Calu3 (cell line): ENCODE data around the gene CXCL17. TPM values are rescaled to one million over a fixed set of nuclear protein-coding genes. Genes with fewer than 3 reads are reported as not detected.

Source experiments
- BruUV-seq: library from RNA; stranded (reverse); fragments of 400-500 nt; replicated peaks from 2 replicates; lab custom pipeline; 2021; lab: Mats Ljungman, UMichigan
- CTCF ChIA-PET: fragments of 300-600 bp; sonication (Branson Sonifier 250); formaldehyde crosslinking; loops from one replicate; lab custom pipeline; 2022; ENCODE audit warnings: antibody characterized with exemption; lab: Charles Lee
- DNase-seq: peaks from one replicate; pipeline ENCODE4 v3.0.0; 2022
- H3K27ac Mint-ChIP-seq: one replicate; pipeline ENCODE4 v1.8.0; 2022; ENCODE audit warnings: mixed read lengths; ENCODE audit not compliant: unreplicated experiment
- H3K27me3 Mint-ChIP-seq: one replicate; pipeline ENCODE4 v1.8.0; 2022; ENCODE audit warnings: mixed read lengths; ENCODE audit not compliant: unreplicated experiment
- H3K36me3 Mint-ChIP-seq: one replicate; pipeline ENCODE4 v1.8.0; 2022; ENCODE audit warnings: mild to moderate bottlenecking, moderate library complexity, mixed read lengths; ENCODE audit not compliant: insufficient read depth, unreplicated experiment
- H3K4me1 Mint-ChIP-seq: one replicate; pipeline ENCODE4 v1.8.0; 2022; ENCODE audit warnings: mild to moderate bottlenecking, low read depth, mixed read lengths; ENCODE audit not compliant: unreplicated experiment
- H3K4me3 Mint-ChIP-seq: one replicate; pipeline ENCODE4 v1.8.0; 2022; ENCODE audit warnings: mild to moderate bottlenecking, low read depth, moderate library complexity, mixed read lengths; ENCODE audit not compliant: unreplicated experiment
- H3K9me3 Mint-ChIP-seq: one replicate; pipeline ENCODE4 v1.8.0; 2022; ENCODE audit warnings: low read depth, mixed read lengths; ENCODE audit not compliant: unreplicated experiment
- CTCF ChIP-seq: fragments of 200-600 bp; IDR thresholded peaks from one replicate; pipeline ENCODE4 v1.8.0; 2022; ENCODE audit warnings: antibody characterized with exemption; ENCODE audit not compliant: unreplicated experiment
- intact Hi-C: fragments of 100-400 bp; cut with micrococcal nuclease; formaldehyde crosslinking; loops from one replicate; pipeline ENCODE4 v1.10.0; 2022; ENCODE audit not compliant: unreplicated experiment
- total RNA-seq: library from RNA; stranded (reverse); gene quantifications from 2 replicates; pipeline ENCODE4 v1.2.3, GENCODE V29; 2022

The CXCL17 gene
- total RNA-seq, 1 experiment from 2014 or later = 4.0 TPM

GRCh38 chr19:42422901-42423461 is 19.8 kb downstream of the CXCL17 start:
- peak; percentile 54 for DNase-seq
- intact Hi-C loops = no loop called here
- no peaks in the 10 kb centered on the region for H3K27me3 Mint-ChIP-seq
- no peaks in the 10 kb centered on the region for H3K9me3 Mint-ChIP-seq
- peak overlapping the region; percentile 82 for H3K27ac Mint-ChIP-seq
- TF ChIP-seq CTCF = no peak
- CTCF ChIA-PET = interaction anchor here (0.6 to 2.3 kb wide), 7 partner anchors 11 to 26 kb away, joined by 3 to 6 read pairs (median 5); no protein-coding TSS in a partner anchor
- peaks cover 26% of the 10 kb centered on the region for H3K36me3 Mint-ChIP-seq
- H3K4me1 Mint-ChIP-seq = peaks cover 36% of the 10 kb centered on the region
- no TSS peak for BruUV-seq
- peak overlapping the region; percentile 97 for H3K4me3 Mint-ChIP-seq

- CTCF ChIA-PET = no interaction called here
- Mint-ChIP-seq H3K9me3 (no peaks in the 10 kb centered on the region), H3K4me3 (peak overlapping the region; percentile 97), H3K4me1 (peaks cover 36% of the 10 kb centered on the region), H3K36me3 (peaks cover 26% of the 10 kb centered on the region), H3K27ac (peak overlapping the region; percentile 82), H3K27me3 (no peaks in the 10 kb centered on the region)
- no peak for TF ChIP-seq CTCF
- no peak for DNase-seq
- BruUV-seq = TSS peak; percentile 47
- intact Hi-C loops = no loop called here
Measured at GRCh38 chr19:42422092-42422900, 20.4 kb downstream of the CXCL17 start.

- Mint-ChIP-seq H3K9me3 (no peaks in the 10 kb centered on the region), H3K4me3 (no peak overlapping the region), H3K27me3 (no peaks in the 10 kb centered on the region), H3K4me1 (peaks cover 36% of the 10 kb centered on the region), H3K36me3 (peaks cover 26% of the 10 kb centered on the region), H3K27ac (peak overlapping the region; percentile 82)
- BruUV-seq = no TSS peak
- CTCF ChIA-PET = no interaction called here
- intact Hi-C loops = no loop called here
- TF ChIP-seq CTCF = no peak
- no peak for DNase-seq
Measured at GRCh38 chr19:42421591-42422031, 21.1 kb downstream of the CXCL17 start.

GRCh38 chr19:42421101-42421500 is 21.6 kb downstream of the CXCL17 start:
- Mint-ChIP-seq H3K4me1 (peaks cover 36% of the 10 kb centered on the region), H3K27me3 (no peaks in the 10 kb centered on the region), H3K27ac (peak overlapping the region; percentile 3), H3K36me3 (peaks cover 26% of the 10 kb centered on the region), H3K4me3 (no peak overlapping the region), H3K9me3 (no peaks in the 10 kb centered on the region)
- no peak for DNase-seq
- no TSS peak for BruUV-seq
- intact Hi-C loops = no loop called here
- no peak for TF ChIP-seq CTCF
- CTCF ChIA-PET = no interaction called here
